Pancreas (tissue), 10 donors: ENCODE results near the gene CYTH4. TPM values are rescaled to one million over a fixed set of nuclear protein-coding genes. Genes with fewer than 3 reads are reported as not detected.
A peak's percentile ranks its signal among the peaks of the same experiment; 100 is the strongest.

Experiments
- ATAC-seq, 4 donors: fragments of 200-7000 bp; cut with Tn5 transposase; one replicate each; pipeline versions ENCODE4 v1.8.0 to v1.9.1; 2020; ENCODE audit warnings: mild to moderate bottlenecking in 4 of 4, moderate library complexity in 4 of 4
- DNase-seq, 6 donors: peaks; one replicate each; pipeline ENCODE4 v3.0.0-alpha.2; 2020
- FAIRE-seq: peaks from 2 replicates; lab custom pipeline; 2012; peaks lifted over from hg19 to GRCh38; lab: Jason Lieb, UNC
- H3K27ac ChIP-seq, 4 donors: fragments of 200-600 bp; sonication (generic); 1 replicate in 3 of 4; 2 replicates in 1 of 4; pipeline versions ENCODE4 v1.5.0 to v1.8.0; 2020
- H3K27me3 ChIP-seq, 4 donors: fragments of 200-600 bp; one replicate each; pipeline ENCODE4 v1.8.0; 2021
- H3K36me3 ChIP-seq, 3 donors: fragments of 200-600 bp; sonication (generic) in 1 of 3; one replicate each; pipeline versions ENCODE4 v1.5.0 to v1.8.0; 2020 to 2021
- H3K4me1 ChIP-seq, 3 donors: fragments of 200-600 bp; one replicate each; pipeline ENCODE4 v1.8.0; 2021
- H3K4me3 ChIP-seq, 4 donors: fragments of 200-600 bp; sonication (generic) in 2 of 4; one replicate each; pipeline versions ENCODE4 v1.5.0 to v1.8.0; 2020 to 2021
- H3K9me3 ChIP-seq, 4 donors: fragments of 200-600 bp; one replicate each; pipeline ENCODE4 v1.8.0; 2021
- CTCF ChIP-seq, 4 donors: fragments of 200-600 bp; sonication (generic) in 3 of 4; IDR thresholded peaks; one replicate each; pipeline versions ENCODE4 v1.5.0 to v1.8.0; 2021; ENCODE audit warnings: antibody characterized with exemption in 4 of 4
- WGBS, 2 donors: extraction: QIAGEN DNeasy Blood & Tissue Kit; methylation state at CpG; one replicate each; pipeline ENCODE4 v1.1.7; 2013; 5-methylcytosine and 5-hydroxymethylcytosine counted together
- intact Hi-C, 3 donors: fragments of 100-400 bp; cut with DNase I; formaldehyde crosslinking; loops; one replicate each; pipeline versions ENCODE4 v1.11.1 to v1.14.2; 2022
- polyA plus RNA-seq, 2 donors: library from polyadenylated mRNA; stranded (reverse); fragments of 200-250 nt; gene quantifications; one replicate each; pipeline ENCODE4 v1.2.3, GENCODE V29; 2013
- total RNA-seq, 6 donors: library from RNA; stranded (reverse); fragmentation: NEBNext Ultra II Directional in 4 of 6; extraction: Animal tissue kit (Norgen Biotek cat#: 25700) in 4 of 6; gene quantifications; one replicate each; pipeline versions ENCODE4 v1.2.1 to v1.2.4, GENCODE V29; 2021 to 2023
- donor health status: healthy with polysubstance abuse.
- donor health status: DM: no; HTN: no; CAD: no; lungs with moderate emphysema.
- donor health status: DM: no; HTN: no; CAD: no.
- donor health status: control.
- donor health status: control.
- donor health status: Bipolar disorder and iron deficiency.
- donor health status: DM: yes; HTN: yes; CAD: no.
- donor health status: DM: no; HTN: no; CAD: no.
- donor health status: DM: no; HTN: no; CAD: no.
- donor health status: DM: yes; HTN: yes; CAD: no.

CYTH4 gene
- total and polyA plus RNA-seq, 8 donors = 0.79 to 12.0 (median 2.8) TPM

- ATAC-seq = no peak
Measured at GRCh38 chr22:37291559-37292298, 9.4 kb downstream of the CYTH4 start.

GRCh38 chr22:37292641-37293040, 10.3 kb downstream of the CYTH4 start:
- FAIRE-seq = no peak

More at GRCh38 chr22:37291559-37292298, 9.4 kb downstream of the CYTH4 start:
- TF ChIP-seq CTCF (IDR thresholded peaks at IDR 0.05) = no peak
- no peak overlapping the region for H3K27ac ChIP-seq
- no peaks in the 10 kb centered on the region for H3K27me3 ChIP-seq
- intact Hi-C loops = no loop called here
- H3K4me1 ChIP-seq = no peaks in the 10 kb centered on the region
- FAIRE-seq (no peak), DNase-seq (no peak)
- no peaks in the 10 kb centered on the region for H3K36me3 ChIP-seq
- H3K4me3 ChIP-seq = no peak overlapping the region
- no peaks in the 10 kb centered on the region for H3K9me3 ChIP-seq
- WGBS, 2 donors = 85 to 93% methylated on average over 5 of the region's 5 CpGs

GRCh38 chr22:37293172-37293571, 10.9 kb downstream of the CYTH4 start:
- 62 to 69% methylated on average over 3 of the region's 3 CpGs for WGBS, 2 donors
- ATAC-seq (no peak), FAIRE-seq (no peak), DNase-seq (no peak)
- Histone ChIP-seq H3K4me1 (no peaks in the 10 kb centered on the region), H3K27me3 (no peaks in the 10 kb centered on the region), H3K27ac (no peak overlapping the region), H3K9me3 (no peaks in the 10 kb centered on the region), H3K4me3 (no peak overlapping the region), H3K36me3 (no peaks in the 10 kb centered on the region)
- TF ChIP-seq CTCF (IDR thresholded peaks at IDR 0.05) = no peak
- intact Hi-C loops = no loop called here

More at GRCh38 chr22:37292641-37293040, 10.3 kb downstream of the CYTH4 start:
- H3K27me3 ChIP-seq = no peaks in the 10 kb centered on the region
- H3K4me3 ChIP-seq = no peak overlapping the region
- no peak overlapping the region for H3K27ac ChIP-seq
- no peaks in the 10 kb centered on the region for H3K4me1 ChIP-seq
- no peak for TF ChIP-seq CTCF (IDR thresholded peaks at IDR 0.05)
- H3K36me3 ChIP-seq = no peaks in the 10 kb centered on the region
- no peaks in the 10 kb centered on the region for H3K9me3 ChIP-seq
- DNase-seq = no peak
- ATAC-seq = no peak
- 60 to 62% methylated on average over 13 of the region's 13 CpGs for WGBS, 2 donors
- intact Hi-C loops = no loop called here

- DNase-seq (peak in 1 of 6 donors; percentile 40), ATAC-seq (no peak), FAIRE-seq (no peak)
- Histone ChIP-seq H3K4me3 (no peak overlapping the region), H3K9me3 (no peaks in the 10 kb centered on the region), H3K4me1 (no peaks in the 10 kb centered on the region), H3K27ac (no peak overlapping the region), H3K27me3 (no peaks in the 10 kb centered on the region), H3K36me3 (no peaks in the 10 kb centered on the region)
- 51 to 71% methylated on average over 8 to 9 of the region's 9 CpGs for WGBS, 2 donors
- intact Hi-C loops = no loop called here
- no peak for TF ChIP-seq CTCF (IDR thresholded peaks at IDR 0.05)
Measured at GRCh38 chr22:37294747-37295146, 12.4 kb downstream of the CYTH4 start.

GRCh38 chr22:37295213-37295886, 13.0 kb downstream of the CYTH4 start:
- no peak overlapping the region for H3K4me3 ChIP-seq
- H3K9me3 ChIP-seq = no peaks in the 10 kb centered on the region
- H3K4me1 ChIP-seq = no peaks in the 10 kb centered on the region
- no peak for ATAC-seq
- no peak for DNase-seq
- H3K27me3 ChIP-seq = no peaks in the 10 kb centered on the region
- no peak for FAIRE-seq
- no peak overlapping the region for H3K27ac ChIP-seq
- no peak for TF ChIP-seq CTCF (IDR thresholded peaks at IDR 0.05)
- no peaks in the 10 kb centered on the region for H3K36me3 ChIP-seq
- 62 to 66% methylated on average over 18 of the region's 18 CpGs for WGBS, 2 donors
- intact Hi-C loops = no loop called here
